K562 (cell line): Measurements from ENCODE around the gene SLC7A9. TPM values are rescaled to one million over a fixed set of nuclear protein-coding genes. Genes with fewer than 3 reads are reported as not detected.

Experiments used
- ATAC-seq: fragments of 200-7000 bp; cut with Tn5 transposase; 3 replicates; pipeline ENCODE4 v1.9.1; 2020; ENCODE audit warnings: moderate library complexity
- BruUV-seq: library from RNA; stranded (reverse); fragments of 400-500 nt; replicated peaks from 2 replicates; lab custom pipeline; 2021; lab: Mats Ljungman, UMichigan
- CTCF ChIA-PET: fragments of 300-600 bp; formaldehyde crosslinking; extraction: SDS; loops from one replicate; lab custom pipeline; 2021; ENCODE audit warnings: low intra/inter-chr PET ratio; lab: Yijun Ruan, JAX
- POLR2A ChIA-PET: fragments of 300-600, 350-650 bp; sonication (Branson Sonifier 250); formaldehyde crosslinking; extraction: SDS; loops from one replicate; lab custom pipeline; 2021; ENCODE audit warnings: antibody characterized with exemption, inconsistent platforms; lab: Yijun Ruan, JAX
- DNase-seq, 4 experiments: peaks; one replicate each; pipeline versions ENCODE4 v3.0.0 to v3.0.0-alpha.2; 2011 to 2018; ENCODE audit warnings: low spot score in 3 of 4, mixed read lengths in 3 of 4; ENCODE audit errors: extremely low read depth in 1 of 4
- FAIRE-seq: peaks from 2 replicates; lab custom pipeline; 2011; peaks lifted over from hg19 to GRCh38; lab: Jason Lieb, UNC
- H2AFZ ChIP-seq: 2 replicates; pipeline ENCODE4 v1.6.0; 2011; ENCODE audit warnings: low read depth, low read length, control low read depth, inconsistent platforms
- H3K27ac ChIP-seq: fragments of 200-600 bp; 3 replicates; pipeline ENCODE4 v1.8.0; 2011; ENCODE audit warnings: low read depth, mild to moderate bottlenecking, control low read depth, inconsistent platforms, low read length, moderate library complexity, mixed read lengths; ENCODE audit errors: extremely low read depth
- H3K27me3 ChIP-seq, 2 experiments: fragments of 300-600 bp in 1 of 2; 2 replicates in 1 of 2; 3 replicates in 1 of 2; pipeline versions ENCODE4 v1.6.0 to v1.8.0; 2011; ENCODE audit warnings: inconsistent platforms in 2 of 2, low read length in 2 of 2, mild to moderate bottlenecking in 1 of 2, mixed read lengths in 1 of 2, moderate library complexity in 1 of 2; ENCODE audit not compliant: control insufficient read depth in 2 of 2, insufficient read depth in 2 of 2
- H3K36me3 ChIP-seq: fragments of 300-600 bp; 3 replicates; pipeline ENCODE4 v1.8.0; 2011; ENCODE audit warnings: mild to moderate bottlenecking, low read length, inconsistent platforms; ENCODE audit not compliant: control insufficient read depth, insufficient read depth
- H3K4me1 ChIP-seq, 2 experiments: fragments of 200-600 bp in 1 of 2; replicated peaks in 1 of 2; 2 replicates in 1 of 2; 3 replicates in 1 of 2; pipeline versions ENCODE4 v1.5.1 to v1.8.0; 2011; ENCODE audit warnings: inconsistent platforms in 2 of 2, low read length in 2 of 2, mild to moderate bottlenecking in 1 of 2, mixed read lengths in 1 of 2, moderate library complexity in 1 of 2; ENCODE audit not compliant: control insufficient read depth in 2 of 2, insufficient read depth in 2 of 2
- H3K4me2 ChIP-seq: 2 replicates; pipeline ENCODE4 v1.6.1; 2011; ENCODE audit warnings: low read length, control low read depth, inconsistent platforms, mixed read lengths; ENCODE audit not compliant: insufficient read depth
- H3K4me3 ChIP-seq: fragments of 200-600 bp; sonication (generic), shearing (Covaris generic); 2 replicates; pipeline ENCODE4 v1.5.1; 2016; ENCODE audit warnings: control low read depth, inconsistent platforms
- H3K79me2 ChIP-seq: fragments of 200-600 bp; 3 replicates; pipeline ENCODE4 v1.8.0; 2011; ENCODE audit warnings: low read length, inconsistent platforms; ENCODE audit not compliant: control insufficient read depth, insufficient read depth
- H3K9ac ChIP-seq, 2 experiments: 2 replicates each; pipeline versions ENCODE4 v1.6.0 to v1.6.1; 2011; ENCODE audit warnings: low read depth in 2 of 2, low read length in 2 of 2, control low read depth in 1 of 2, inconsistent platforms in 1 of 2, mild to moderate bottlenecking in 1 of 2, mixed read lengths in 1 of 2; ENCODE audit not compliant: insufficient read depth in 1 of 2
- H3K9me1 ChIP-seq: one replicate; pipeline ENCODE4 v1.6.0; 2011; ENCODE audit warnings: inconsistent platforms, mild to moderate bottlenecking, low read length, moderate library complexity; ENCODE audit not compliant: control insufficient read depth, insufficient read depth
- H3K9me3 ChIP-seq: replicated peaks from 2 replicates; pipeline ENCODE4 v1.5.1; 2011; ENCODE audit warnings: low read depth, low read length, inconsistent platforms; ENCODE audit not compliant: control insufficient read depth, insufficient read depth
- H4K20me1 ChIP-seq: replicated peaks from 2 replicates; pipeline ENCODE4 v1.6.1; 2011; ENCODE audit warnings: low read length, inconsistent platforms, mixed read lengths; ENCODE audit not compliant: control insufficient read depth, insufficient read depth
- CSDE1 ChIP-seq, 2 experiments: fragments of 450-650 bp; IDR thresholded peaks; 2 replicates each; pipeline ENCODE4 v1.6.1; 2016; ENCODE audit warnings: mild to moderate bottlenecking in 1 of 2
- E2F3 ChIP-seq: fragments of 250-450 bp; sonication (Bioruptor Pico); IDR thresholded peaks from 2 replicates; pipeline ENCODE4 v1.4.0; 2020; ENCODE audit warnings: mild to moderate bottlenecking
- EP400 ChIP-seq: fragments of 450-650 bp; IDR thresholded peaks from 2 replicates; pipeline ENCODE4 v1.6.1; 2017; ENCODE audit warnings: antibody characterized with exemption, mild to moderate bottlenecking, moderate library complexity
- HMG20A ChIP-seq: fragments of 450-650 bp; formaldehyde crosslinking; conservative IDR thresholded peaks from 2 replicates; pipeline ENCODE4 v1.4.0; 2020; ENCODE audit warnings: mild to moderate bottlenecking, mixed read lengths
- MCM2 ChIP-seq: fragments of 450-650 bp; IDR thresholded peaks from 2 replicates; pipeline ENCODE4 v1.6.1; 2017; ENCODE audit warnings: low read depth, mild to moderate bottlenecking
- MYNN ChIP-seq, 2 experiments: sonication (generic); formaldehyde crosslinking in 1 of 2; IDR thresholded peaks; 2 replicates each; pipeline versions ENCODE4 v1.5.0 to v1.6.1; 2016 to 2020; ENCODE audit warnings: antibody characterized with exemption in 1 of 2, missing genetic modification reagents in 1 of 2
- SETDB1 ChIP-seq: IDR thresholded peaks from one replicate; pipeline ENCODE4 v1.6.1; 2012; ENCODE audit warnings: low read length, control low read depth, inconsistent platforms
- ZNF165 ChIP-seq: fragments of 250-450 bp; sonication (Bioruptor Pico); IDR thresholded peaks from 2 replicates; pipeline ENCODE4 v1.4.0; 2020; ENCODE audit warnings: borderline replicate concordance
- ZNF282 ChIP-seq: sonication (generic); formaldehyde crosslinking; IDR thresholded peaks from 2 replicates; pipeline ENCODE4 v1.8.1; 2023; ENCODE audit warnings: missing genetic modification reagents
- ZNF445 ChIP-seq: fragments of 250-450 bp; sonication (Bioruptor Pico); IDR thresholded peaks from 2 replicates; pipeline ENCODE4 v1.4.0; 2020; ENCODE audit warnings: low read depth, mild to moderate bottlenecking, moderate library complexity
- ZNF592 ChIP-seq: fragments of 450-650 bp; IDR thresholded peaks from 2 replicates; pipeline ENCODE4 v1.6.1; 2017; ENCODE audit warnings: antibody characterized with exemption, mild to moderate bottlenecking
- ZNF785 ChIP-seq: fragments of 250-450 bp; sonication (Bioruptor Pico); IDR thresholded peaks from 2 replicates; pipeline ENCODE4 v1.4.0; 2020; ENCODE audit warnings: mild to moderate bottlenecking
- ZNF830 ChIP-seq: fragments of 250-450 bp; sonication (Bioruptor Pico); IDR thresholded peaks from 2 replicates; pipeline ENCODE4 v1.5.0; 2021; ENCODE audit warnings: mild to moderate bottlenecking
- WGBS: fragments of 100-300 bp; shearing (Covaris generic); methylation state at CpG from one replicate; pipeline ENCODE4 v1.1.6; 2016; ENCODE audit warnings: low coverage, mixed read lengths; ENCODE audit not compliant: insufficient coverage; ENCODE audit errors: missing lambda C conversion rate; 5-methylcytosine and 5-hydroxymethylcytosine counted together
- in situ Hi-C: fragments of 300-500 bp; cut with MboI; formaldehyde crosslinking; loops from 4 replicates; pipeline ENCODE4 v1.15.0; 2018; ENCODE audit warnings: inconsistent platforms, mixed read lengths
- intact Hi-C: fragments of 100-400 bp; cut with micrococcal nuclease; formaldehyde crosslinking; loops from 2 replicates; pipeline ENCODE4 v1.14.2; 2022
- polyA plus RNA-seq, 8 experiments: library from polyadenylated mRNA; depleted of rRNA in 4 of 8; stranded (reverse) in 5 of 8; unstranded in 3 of 8; fragments of >200 nt; fragmentation: Nextera tagmentation in 2 of 8; fragmentation: Illumina TruSeq in 1 of 8; extraction: Ambion mirVana in 2 of 8; extraction: Trizol in 1 of 8; gene quantifications; 2 replicates each; pipeline versions ENCODE4 v1.2.1 to v1.2.3, GENCODE V29; 2011 to 2014; ENCODE audit warnings: inconsistent platforms in 1 of 8, missing spikeins in 1 of 8
- total RNA-seq, 7 experiments: library from RNA; depleted of rRNA in 6 of 7; stranded (reverse); fragments of >200 nt in 6 of 7; fragmentation: Illumina TruSeq in 2 of 7; extraction: Trizol in 2 of 7; gene quantifications; 2 replicates each; pipeline versions ENCODE4 v1.2.1 to v1.2.3, GENCODE V29; 2011 to 2021; ENCODE audit warnings: low replicate concordance in 1 of 7
- TF ChIP-seq, protein P1 (sequence below): fragments of 250-450 bp; sonication (Bioruptor Pico); IDR thresholded peaks from 2 replicates; pipeline ENCODE4 v1.4.0; 2020

Gene SLC7A9
- total and polyA plus RNA-seq, 9 of the 15 experiments (the other 6 are each of a cell fraction or from before 2014, with no cell fraction given): not detected

DNA sequence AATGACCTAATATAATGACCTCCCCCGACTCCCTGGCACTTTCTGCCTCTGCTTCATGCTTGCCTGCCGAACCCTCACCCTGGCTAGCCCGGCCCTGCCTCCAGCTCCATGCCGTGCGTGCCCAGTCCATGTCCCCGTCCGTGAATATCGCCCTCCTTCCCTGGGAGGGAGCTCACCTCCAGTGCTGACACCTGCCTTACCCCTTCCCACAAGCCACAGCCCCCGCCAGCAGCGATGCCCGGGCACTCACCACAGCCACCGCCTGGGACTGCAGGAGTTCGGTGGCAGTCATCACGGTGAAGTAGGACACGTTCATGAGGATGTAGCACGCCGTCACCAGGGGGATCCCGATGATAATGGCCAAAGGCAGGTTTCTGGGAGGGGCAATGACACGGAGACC, 10.0 kb downstream of the SLC7A9 start:
- no peak for FAIRE-seq
- in situ Hi-C loops: no loop called here
- peaks cover 16 to 51% of the 10 kb centered on the region in 2 experiments; a peak in 4 of 5 replicates for H3K27me3 ChIP-seq
- DNase-seq: no peak
- no peak overlapping the region for H3K27ac ChIP-seq
- no peaks in the 10 kb centered on the region for H4K20me1 ChIP-seq
- no peak for ATAC-seq
- no peaks in the 10 kb centered on the region for H3K9me1 ChIP-seq
- no TSS peak for BruUV-seq
- 3% methylated on average over 19 of the region's 19 CpGs for WGBS
- H3K4me3 ChIP-seq: no peak overlapping the region
- POLR2A ChIA-PET: interaction anchor here (1.0 kb wide), 1 partner anchor 19 kb away, joined by 3 read pairs; no protein-coding TSS in a partner anchor
- no peaks in the 10 kb centered on the region for H3K9me3 ChIP-seq
- H3K4me1 ChIP-seq: peaks cover 0 to 16% of the 10 kb centered on the region in 2 experiments; a peak in 1 of 5 replicates
- intact Hi-C loops: no loop called here
- H3K79me2 ChIP-seq: no peaks in the 10 kb centered on the region
- no peak overlapping the region for H3K9ac ChIP-seq
- H3K4me2 ChIP-seq: no peak overlapping the region
- CTCF ChIA-PET: no interaction called here
- no peaks in the 10 kb centered on the region for H3K36me3 ChIP-seq
- H2AFZ ChIP-seq: no peak overlapping the region
- TF ChIP-seq HMG20A (CRISPR knock-in tag) (no peak), CSDE1 (IDR thresholded peaks at IDR 0.05) (no peak), E2F3 (no peak), ZNF785 (CRISPR knock-in tag) (no peak), ZNF282 (CRISPR knock-in tag) (no peak), ZNF830 (CRISPR knock-in tag) (no peak), ZNF592 (no peak), SETDB1 (no peak), EP400 (no peak), MYNN (IDR thresholded peaks at IDR 0.05) (no peak), MYNN (CRISPR knock-in tag; IDR thresholded peaks at IDR 0.05) (no peak), MCM2 (no peak), ZNF445 (no peak), ZNF165 (CRISPR knock-in tag) (no peak)
- TF ChIP-seq, protein P1, sequence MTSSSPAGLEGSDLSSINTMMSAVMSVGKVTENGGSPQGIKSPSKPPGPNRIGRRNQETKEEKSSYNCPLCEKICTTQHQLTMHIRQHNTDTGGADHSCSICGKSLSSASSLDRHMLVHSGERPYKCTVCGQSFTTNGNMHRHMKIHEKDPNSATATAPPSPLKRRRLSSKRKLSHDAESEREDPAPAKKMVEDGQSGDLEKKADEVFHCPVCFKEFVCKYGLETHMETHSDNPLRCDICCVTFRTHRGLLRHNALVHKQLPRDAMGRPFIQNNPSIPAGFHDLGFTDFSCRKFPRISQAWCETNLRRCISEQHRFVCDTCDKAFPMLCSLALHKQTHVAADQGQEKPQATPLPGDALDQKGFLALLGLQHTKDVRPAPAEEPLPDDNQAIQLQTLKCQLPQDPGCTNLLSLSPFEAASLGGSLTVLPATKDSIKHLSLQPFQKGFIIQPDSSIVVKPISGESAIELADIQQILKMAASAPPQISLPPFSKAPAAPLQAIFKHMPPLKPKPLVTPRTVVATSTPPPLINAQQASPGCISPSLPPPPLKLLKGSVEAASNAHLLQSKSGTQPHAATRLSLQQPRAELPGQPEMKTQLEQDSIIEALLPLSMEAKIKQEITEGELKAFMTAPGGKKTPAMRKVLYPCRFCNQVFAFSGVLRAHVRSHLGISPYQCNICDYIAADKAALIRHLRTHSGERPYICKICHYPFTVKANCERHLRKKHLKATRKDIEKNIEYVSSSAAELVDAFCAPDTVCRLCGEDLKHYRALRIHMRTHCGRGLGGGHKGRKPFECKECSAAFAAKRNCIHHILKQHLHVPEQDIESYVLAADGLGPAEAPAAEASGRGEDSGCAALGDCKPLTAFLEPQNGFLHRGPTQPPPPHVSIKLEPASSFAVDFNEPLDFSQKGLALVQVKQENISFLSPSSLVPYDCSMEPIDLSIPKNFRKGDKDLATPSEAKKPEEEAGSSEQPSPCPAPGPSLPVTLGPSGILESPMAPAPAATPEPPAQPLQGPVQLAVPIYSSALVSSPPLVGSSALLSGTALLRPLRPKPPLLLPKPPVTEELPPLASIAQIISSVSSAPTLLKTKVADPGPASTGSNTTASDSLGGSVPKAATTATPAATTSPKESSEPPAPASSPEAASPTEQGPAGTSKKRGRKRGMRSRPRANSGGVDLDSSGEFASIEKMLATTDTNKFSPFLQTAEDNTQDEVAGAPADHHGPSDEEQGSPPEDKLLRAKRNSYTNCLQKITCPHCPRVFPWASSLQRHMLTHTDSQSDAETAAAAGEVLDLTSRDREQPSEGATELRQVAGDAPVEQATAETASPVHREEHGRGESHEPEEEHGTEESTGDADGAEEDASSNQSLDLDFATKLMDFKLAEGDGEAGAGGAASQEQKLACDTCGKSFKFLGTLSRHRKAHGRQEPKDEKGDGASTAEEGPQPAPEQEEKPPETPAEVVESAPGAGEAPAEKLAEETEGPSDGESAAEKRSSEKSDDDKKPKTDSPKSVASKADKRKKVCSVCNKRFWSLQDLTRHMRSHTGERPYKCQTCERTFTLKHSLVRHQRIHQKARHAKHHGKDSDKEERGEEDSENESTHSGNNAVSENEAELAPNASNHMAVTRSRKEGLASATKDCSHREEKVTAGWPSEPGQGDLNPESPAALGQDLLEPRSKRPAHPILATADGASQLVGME: no peak
